Activated CD4-positive, alpha-beta T cell treated with anti-CD3 and anti-CD28 coated beads for 24 hours (primary cell): ENCODE data around the gene EXOC3L1.

Source experiments
- DNase-seq, 2 donors: peaks; one replicate each; pipeline ENCODE4 v3.0.0-alpha.2; 2020; ENCODE audit warnings: low read depth in 2 of 2

Gene EXOC3L1

GRCh38 chr16:67216612-67217490 lies 26.9 kb upstream of the EXOC3L1 start:
- DNase-seq, result no peak

- no peak for DNase-seq
Measured at GRCh38 chr16:67215706-67216105, 25.8 kb upstream of the EXOC3L1 start.

- no peak for DNase-seq
Measured at GRCh38 chr16:67213197-67214019, 23.5 kb upstream of the EXOC3L1 start.

- no peak for DNase-seq
Measured at GRCh38 chr16:67212766-67213165, 22.8 kb upstream of the EXOC3L1 start.

GRCh38 chr16:67211674-67212073 lies 21.7 kb upstream of the EXOC3L1 start:
- no peak for DNase-seq

DNA sequence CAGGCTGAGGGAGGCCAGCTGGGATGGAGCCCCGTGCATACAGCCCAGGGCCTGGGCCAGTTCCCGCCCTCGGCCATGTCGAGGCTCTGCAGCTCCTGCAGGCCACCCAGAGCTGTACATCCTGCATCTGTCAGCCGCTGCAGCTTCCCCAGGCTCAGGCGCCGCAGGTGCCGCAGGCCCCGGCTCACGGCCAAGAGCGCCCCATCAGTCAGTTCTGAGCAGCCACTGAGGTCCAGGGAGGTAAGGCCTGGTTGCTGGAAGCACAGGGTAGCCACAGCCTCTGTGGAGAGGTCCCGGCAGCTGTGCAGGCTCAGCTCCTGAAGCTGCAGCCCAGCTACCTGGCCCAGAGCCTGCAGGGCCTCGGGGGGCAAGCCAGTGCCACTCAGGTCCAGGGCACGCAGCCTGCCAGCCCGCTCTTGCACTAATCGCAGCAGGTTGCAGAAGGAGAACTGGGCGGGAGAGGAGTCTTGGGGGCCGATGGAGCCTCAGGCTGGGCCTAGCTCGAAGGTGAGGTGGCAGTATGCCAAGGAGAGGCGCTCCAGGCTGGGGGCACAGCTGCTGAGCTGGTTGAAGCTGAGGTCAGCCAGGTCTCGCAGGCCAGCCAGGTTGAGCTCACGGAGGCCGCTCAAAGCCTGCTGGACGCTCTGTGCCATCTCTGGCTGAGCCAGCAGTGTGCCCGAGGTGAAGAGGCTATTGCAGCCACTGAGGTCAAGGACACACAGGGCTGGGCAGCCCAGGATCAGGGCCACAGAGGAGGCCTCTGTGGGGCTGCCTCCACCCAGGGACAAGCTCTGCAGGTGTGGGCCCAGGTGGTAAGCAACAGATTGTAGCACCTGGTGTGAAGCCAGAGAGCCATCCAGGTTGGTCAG lies 20.4 kb upstream of the EXOC3L1 start:
- no peak for DNase-seq

- no peak for DNase-seq
Measured at GRCh38 chr16:67209565-67209964, 19.6 kb upstream of the EXOC3L1 start.

GRCh38 chr16:67208154-67208896 lies 18.4 kb upstream of the EXOC3L1 start:
- DNase-seq, result no peak

- DNase-seq, result no peak
Measured at GRCh38 chr16:67207249-67208091, 17.5 kb upstream of the EXOC3L1 start.

GRCh38 chr16:67206838-67207248 lies 16.9 kb upstream of the EXOC3L1 start:
- no peak for DNase-seq

DNA sequence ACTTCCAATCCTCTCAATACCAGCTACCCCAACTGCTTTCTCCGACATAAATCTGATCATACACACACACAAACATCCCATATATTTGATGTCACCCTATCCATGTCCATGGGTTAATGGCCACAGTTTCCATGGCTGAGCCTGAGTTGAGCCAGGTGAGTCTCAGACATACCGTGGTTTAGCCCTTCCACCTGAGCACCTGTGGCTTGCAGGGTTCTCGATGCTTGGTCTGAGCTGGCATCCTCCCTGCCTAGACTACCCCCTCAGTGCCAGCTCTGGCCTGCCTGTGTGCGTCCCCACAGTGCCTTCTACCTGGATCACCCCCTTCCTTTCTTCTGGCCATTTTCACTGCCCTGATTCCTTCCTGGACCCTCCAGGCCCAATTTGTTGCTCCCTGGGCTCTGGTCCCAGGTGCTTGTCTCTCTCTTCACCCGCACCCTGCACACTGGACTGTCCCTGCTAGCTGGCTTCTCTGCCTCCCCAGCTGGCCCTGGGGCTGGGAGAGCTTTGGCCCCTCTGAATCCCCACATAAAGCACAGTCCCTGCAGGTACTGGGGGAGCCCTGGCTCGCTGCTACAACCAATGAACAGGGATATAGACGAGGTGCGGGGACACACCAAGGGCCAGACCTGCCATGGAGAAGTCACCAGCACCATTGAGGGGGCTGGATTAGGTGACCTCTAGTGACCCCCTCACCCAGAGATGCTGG lies 16.3 kb upstream of the EXOC3L1 start:
- DNase-seq, result no peak

- no peak for DNase-seq
Measured at GRCh38 chr16:67204076-67204475, 14.1 kb upstream of the EXOC3L1 start.

GRCh38 chr16:67202956-67203493 lies 13.1 kb upstream of the EXOC3L1 start:
- no peak for DNase-seq

GRCh38 chr16:67202426-67202825 lies 12.5 kb upstream of the EXOC3L1 start:
- DNase-seq, result no peak

DNA sequence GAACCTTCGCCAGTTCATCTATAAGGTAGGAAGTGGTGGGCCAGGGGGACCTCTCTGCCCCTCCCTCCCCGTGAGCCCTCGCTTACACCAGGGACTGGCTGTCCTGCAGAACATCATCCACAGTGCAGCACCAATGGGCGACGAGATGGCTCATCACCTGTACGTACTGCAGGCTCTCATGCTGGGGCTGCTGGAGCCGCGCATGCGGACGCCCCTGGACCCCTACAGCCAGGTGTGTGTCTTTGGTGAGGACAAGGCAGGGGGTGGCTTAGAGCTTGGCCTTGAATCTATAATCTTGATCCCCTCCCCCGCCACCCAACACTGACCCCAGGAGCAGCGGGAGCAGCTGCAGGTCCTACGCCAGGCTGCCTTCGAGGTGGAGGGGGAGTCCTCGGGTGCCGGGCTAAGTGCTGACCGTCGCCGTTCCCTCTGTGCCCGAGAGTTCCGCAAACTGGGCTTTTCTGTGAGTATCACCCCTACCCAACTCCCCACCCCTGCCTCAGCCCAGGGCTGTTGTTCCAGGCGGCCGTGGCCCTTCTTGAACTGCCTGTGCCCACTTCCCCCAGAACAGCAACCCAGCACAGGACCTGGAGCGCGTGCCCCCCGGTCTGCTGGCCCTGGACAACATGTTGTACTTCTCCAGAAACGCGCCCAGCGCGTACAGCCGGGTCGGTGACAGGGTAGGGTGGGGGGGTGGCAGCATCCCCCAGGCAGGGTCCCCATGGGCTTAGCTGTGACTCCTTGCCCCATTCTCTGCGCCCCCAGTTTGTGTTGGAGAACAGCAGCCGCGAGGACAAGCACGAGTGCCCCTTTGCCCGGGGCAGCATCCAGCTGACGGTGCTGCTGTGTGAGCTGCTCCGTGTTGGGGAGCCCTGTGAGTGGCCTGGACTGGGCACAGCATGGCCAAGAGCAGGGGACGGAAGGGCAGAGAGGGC lies 11.7 kb upstream of the EXOC3L1 start:
- no peak for DNase-seq

- DNase-seq, result no peak
Measured at GRCh38 chr16:67200491-67200890, 10.6 kb upstream of the EXOC3L1 start.

GRCh38 chr16:67199808-67200198 lies 9.9 kb upstream of the EXOC3L1 start:
- no peak for DNase-seq
